Psoas muscle (tissue), 8 donors: Measurements from ENCODE around the gene SNAI1. TPM values are rescaled to one million over a fixed set of nuclear protein-coding genes. Genes with fewer than 3 reads are reported as not detected.

ENCODE experiments used
- ATAC-seq, 4 donors: fragments of 200-7000 bp; cut with Tn5 transposase; one replicate each; pipeline ENCODE4 v1.9.1; 2020; ENCODE audit warnings: moderate library complexity in 3 of 4, mild to moderate bottlenecking in 2 of 4
- DNase-seq, 2 donors: peaks; one replicate each; pipeline ENCODE4 v3.0.0-alpha.2; 2020
- H3K27ac ChIP-seq: fragments of 200-600 bp; one replicate; pipeline ENCODE4 v1.8.0; 2022
- H3K27me3 ChIP-seq, 3 donors: fragments of 200-600 bp in 1 of 3; one replicate each; pipeline versions ENCODE4 v1.6.1 to v1.8.0; 2013 to 2022; ENCODE audit warnings: low read length in 2 of 3, mild to moderate bottlenecking in 2 of 3, moderate library complexity in 1 of 3; ENCODE audit not compliant: insufficient read depth in 3 of 3
- H3K36me3 ChIP-seq, 2 donors: fragments of 200-600 bp in 1 of 2; one replicate each; pipeline versions ENCODE4 v1.6.1 to v1.8.0; 2013 to 2022; ENCODE audit warnings: low read depth in 1 of 2, mild to moderate bottlenecking in 1 of 2, moderate library complexity in 1 of 2; ENCODE audit not compliant: insufficient read depth in 1 of 2
- H3K4me1 ChIP-seq: fragments of 200-600 bp; one replicate; pipeline ENCODE4 v1.8.0; 2022
- H3K4me3 ChIP-seq: fragments of 200-600 bp; one replicate; pipeline ENCODE4 v1.8.0; 2022; ENCODE audit warnings: mild to moderate bottlenecking
- H3K9me3 ChIP-seq: fragments of 200-600 bp; one replicate; pipeline ENCODE4 v1.8.0; 2022
- WGBS, 3 donors: extraction: QIAGEN DNeasy Blood & Tissue Kit; methylation state at CpG; one replicate each; pipeline versions ENCODE4 v1.1.6 to v1.1.7; 2013; 5-methylcytosine and 5-hydroxymethylcytosine counted together
- intact Hi-C, 2 donors: fragments of 100-400 bp; cut with DNase I; formaldehyde crosslinking; loops; one replicate each; pipeline versions ENCODE4 v1.11.0 to v1.14.2; 2022
- polyA plus RNA-seq, 3 donors: library from polyadenylated mRNA; stranded (reverse); fragments of 200-250 nt; gene quantifications; one replicate each; pipeline ENCODE4 v1.2.3, GENCODE V29; 2013
- total RNA-seq, 4 donors: library from RNA; stranded (reverse); fragmentation: NEBNext Ultra II Directional in 2 of 4; extraction: Animal tissue kit (Norgen Biotek cat#: 25700) in 2 of 4; gene quantifications; one replicate each; pipeline versions ENCODE4 v1.2.1 to v1.2.4, GENCODE V29; 2021 to 2023
- TF ChIP-seq, protein P1 (sequence below): fragments of 200-600 bp; IDR thresholded peaks from one replicate; pipeline ENCODE4 v1.8.0; 2022; ENCODE audit warnings: antibody characterized with exemption
- donor health status: healthy with polysubstance abuse.
- donor health status: DM: no; HTN: no; CAD: no; lungs with moderate emphysema.
- donor health status: Bipolar disorder and iron deficiency.
- donor health status: healthy.
- donor health status: DM: yes; HTN: yes; CAD: no.
- donor health status: DM: no; HTN: no; CAD: no.
- donor health status: DM: no; HTN: no; CAD: no.
- donor health status: DM: yes; HTN: yes; CAD: no.

Gene SNAI1
- total and polyA plus RNA-seq, 7 donors = 0.49 to 4.6 (median 1.1) TPM

DNA sequence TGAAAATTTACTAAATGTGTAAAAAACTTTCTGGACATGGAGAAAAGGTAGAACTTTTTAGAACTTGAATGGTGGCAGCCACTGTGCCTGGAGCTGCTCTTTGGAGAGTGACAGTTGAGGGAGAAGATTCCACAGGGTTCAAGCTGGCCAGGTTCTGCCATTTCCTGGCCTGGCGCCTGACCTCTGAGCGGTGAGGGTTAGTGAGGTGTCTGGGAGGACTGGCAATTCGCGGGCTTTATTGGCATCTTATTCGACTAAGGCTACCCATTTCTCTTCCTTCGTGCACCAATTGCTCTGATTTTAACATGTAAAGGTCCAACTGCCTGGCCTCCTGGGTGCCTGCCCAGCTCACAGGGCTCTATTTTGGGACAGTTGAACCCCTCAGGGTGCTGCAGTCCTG is 2.4 kb downstream of the SNAI1 start:
- DNase-seq (no peak), ATAC-seq (no peak)
- H3K9me3 ChIP-seq = no peaks in the 10 kb centered on the region
- no peak overlapping the region for H3K27ac ChIP-seq
- 30 to 39% (median 39%) methylated on average over 6 of the region's 6 CpGs for WGBS, 3 donors
- no peaks in the 10 kb centered on the region for H3K27me3 ChIP-seq
- peaks cover 40% of the 10 kb centered on the region for H3K4me1 ChIP-seq
- intact Hi-C loops = loop anchor here in 1 of 2 donors (5.0 kb wide), 1 partner anchor 47 kb away; no protein-coding TSS in a partner anchor
- TF ChIP-seq, protein P1, sequence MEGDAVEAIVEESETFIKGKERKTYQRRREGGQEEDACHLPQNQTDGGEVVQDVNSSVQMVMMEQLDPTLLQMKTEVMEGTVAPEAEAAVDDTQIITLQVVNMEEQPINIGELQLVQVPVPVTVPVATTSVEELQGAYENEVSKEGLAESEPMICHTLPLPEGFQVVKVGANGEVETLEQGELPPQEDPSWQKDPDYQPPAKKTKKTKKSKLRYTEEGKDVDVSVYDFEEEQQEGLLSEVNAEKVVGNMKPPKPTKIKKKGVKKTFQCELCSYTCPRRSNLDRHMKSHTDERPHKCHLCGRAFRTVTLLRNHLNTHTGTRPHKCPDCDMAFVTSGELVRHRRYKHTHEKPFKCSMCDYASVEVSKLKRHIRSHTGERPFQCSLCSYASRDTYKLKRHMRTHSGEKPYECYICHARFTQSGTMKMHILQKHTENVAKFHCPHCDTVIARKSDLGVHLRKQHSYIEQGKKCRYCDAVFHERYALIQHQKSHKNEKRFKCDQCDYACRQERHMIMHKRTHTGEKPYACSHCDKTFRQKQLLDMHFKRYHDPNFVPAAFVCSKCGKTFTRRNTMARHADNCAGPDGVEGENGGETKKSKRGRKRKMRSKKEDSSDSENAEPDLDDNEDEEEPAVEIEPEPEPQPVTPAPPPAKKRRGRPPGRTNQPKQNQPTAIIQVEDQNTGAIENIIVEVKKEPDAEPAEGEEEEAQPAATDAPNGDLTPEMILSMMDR = no peak
- peak overlapping the region; percentile 76 for H3K4me3 ChIP-seq
- H3K36me3 ChIP-seq = peaks cover 0 to 4% of the 10 kb centered on the region in 2 donors

GRCh38 chr20:49985617-49986016 is 2.8 kb downstream of the SNAI1 start:
- intact Hi-C loops = loop anchor here in 1 of 2 donors (5.0 kb wide), 1 partner anchor 47 kb away; no protein-coding TSS in a partner anchor
- DNase-seq = no peak
- TF ChIP-seq, protein P1 = no peak
- no peaks in the 10 kb centered on the region for H3K27me3 ChIP-seq
- no peaks in the 10 kb centered on the region for H3K9me3 ChIP-seq
- ATAC-seq = peak in 1 of 4 donors; percentile 31
- no peak overlapping the region for H3K27ac ChIP-seq
- peaks cover 40% of the 10 kb centered on the region for H3K4me1 ChIP-seq
- H3K36me3 ChIP-seq = peaks cover 0 to 4% of the 10 kb centered on the region in 2 donors
- H3K4me3 ChIP-seq = peak overlapping the region; percentile 76
- 26 to 45% (median 36%) methylated on average over 12 to 13 of the region's 13 CpGs for WGBS, 3 donors

GRCh38 chr20:49986049-49986448 is 3.3 kb downstream of the SNAI1 start:
- ATAC-seq (no peak), DNase-seq (no peak)
- WGBS, 3 donors = 94 to 97% (median 95%) methylated on average over 4 of the region's 4 CpGs
- intact Hi-C loops = loop anchor here in 1 of 2 donors (5.0 kb wide), 1 partner anchor 46 kb away; no protein-coding TSS in a partner anchor
- Histone ChIP-seq H3K27me3 (no peaks in the 10 kb centered on the region), H3K27ac (no peak overlapping the region), H3K4me1 (peaks cover 40% of the 10 kb centered on the region), H3K9me3 (no peaks in the 10 kb centered on the region), H3K36me3 (peaks cover 0 to 4% of the 10 kb centered on the region in 2 donors), H3K4me3 (peak overlapping the region; percentile 76)
- TF ChIP-seq, protein P1 = no peak

- H3K9me3 ChIP-seq = no peaks in the 10 kb centered on the region
- H3K27me3 ChIP-seq = no peaks in the 10 kb centered on the region
- peaks cover 38% of the 10 kb centered on the region for H3K4me1 ChIP-seq
- ATAC-seq (no peak), DNase-seq (no peak)
- peaks cover 0 to 4% of the 10 kb centered on the region in 2 donors for H3K36me3 ChIP-seq
- 84 to 85% (median 84%) methylated on average over 15 of the region's 15 CpGs for WGBS, 3 donors
- no peak overlapping the region for H3K4me3 ChIP-seq
- TF ChIP-seq, protein P1 = no peak
- intact Hi-C loops = loop anchor here in 1 of 2 donors (5.0 kb wide), 1 partner anchor 45 kb away; no protein-coding TSS in a partner anchor
- no peak overlapping the region for H3K27ac ChIP-seq
Measured at GRCh38 chr20:49987015-49987867, 4.5 kb downstream of the SNAI1 start.
